HL-60 (cell line): ENCODE measurements around the gene NFE2L3.

ENCODE experiments used
- DNase-seq, 2 experiments: peaks; one replicate each; pipeline ENCODE4 v3.0.0-alpha.2; 2010 to 2020; ENCODE audit warnings: low read depth in 1 of 2, low spot score in 1 of 2
- H3K27ac ChIP-seq: fragments of 250-450 bp; sonication (Bioruptor Pico); replicated peaks from 2 replicates; pipeline ENCODE4 v1.5.1; 2020; ENCODE audit warnings: mild to moderate bottlenecking, moderate library complexity
- H3K27me3 ChIP-seq: fragments of 250-450 bp; sonication (Bioruptor Pico); 2 replicates; pipeline ENCODE4 v1.5.1; 2021; ENCODE audit warnings: mild to moderate bottlenecking, moderate library complexity; ENCODE audit not compliant: insufficient read depth, poor library complexity, severe bottlenecking
- H3K4me3 ChIP-seq: replicated peaks from 2 replicates; pipeline ENCODE4 v1.5.1; 2011; ENCODE audit warnings: mild to moderate bottlenecking, control low read depth, low read length; ENCODE audit not compliant: insufficient read depth
- CTCF ChIP-seq: IDR thresholded peaks from one replicate; pipeline ENCODE4 v1.5.1; 2011; ENCODE audit warnings: low read length, control low read depth, inconsistent platforms; ENCODE audit not compliant: insufficient read depth
- GABPA ChIP-seq: IDR thresholded peaks from 2 replicates; pipeline ENCODE4 v1.6.1; 2012; ENCODE audit warnings: low read depth
- POLR2AphosphoS5 ChIP-seq: IDR thresholded peaks from 2 replicates; pipeline ENCODE4 v1.6.1; 2012; ENCODE audit warnings: low read depth
- SPI1 ChIP-seq: IDR thresholded peaks from 2 replicates; pipeline ENCODE4 v1.6.1; 2012; ENCODE audit warnings: low read depth, mild to moderate bottlenecking, borderline replicate concordance
- TF ChIP-seq, protein P1 (sequence below): IDR thresholded peaks from 2 replicates; pipeline ENCODE4 v1.6.1; 2012; ENCODE audit warnings: low read depth; ENCODE audit not compliant: insufficient replicate concordance

The NFE2L3 gene

GRCh38 chr7:26180792-26181198 is 28.8 kb downstream of the NFE2L3 start:
- H3K27ac ChIP-seq, result no peak overlapping the region
- H3K27me3 ChIP-seq, result no peaks in the 10 kb centered on the region
- no peak for DNase-seq
- no peak for TF ChIP-seq GABPA
- TF ChIP-seq, protein P1, sequence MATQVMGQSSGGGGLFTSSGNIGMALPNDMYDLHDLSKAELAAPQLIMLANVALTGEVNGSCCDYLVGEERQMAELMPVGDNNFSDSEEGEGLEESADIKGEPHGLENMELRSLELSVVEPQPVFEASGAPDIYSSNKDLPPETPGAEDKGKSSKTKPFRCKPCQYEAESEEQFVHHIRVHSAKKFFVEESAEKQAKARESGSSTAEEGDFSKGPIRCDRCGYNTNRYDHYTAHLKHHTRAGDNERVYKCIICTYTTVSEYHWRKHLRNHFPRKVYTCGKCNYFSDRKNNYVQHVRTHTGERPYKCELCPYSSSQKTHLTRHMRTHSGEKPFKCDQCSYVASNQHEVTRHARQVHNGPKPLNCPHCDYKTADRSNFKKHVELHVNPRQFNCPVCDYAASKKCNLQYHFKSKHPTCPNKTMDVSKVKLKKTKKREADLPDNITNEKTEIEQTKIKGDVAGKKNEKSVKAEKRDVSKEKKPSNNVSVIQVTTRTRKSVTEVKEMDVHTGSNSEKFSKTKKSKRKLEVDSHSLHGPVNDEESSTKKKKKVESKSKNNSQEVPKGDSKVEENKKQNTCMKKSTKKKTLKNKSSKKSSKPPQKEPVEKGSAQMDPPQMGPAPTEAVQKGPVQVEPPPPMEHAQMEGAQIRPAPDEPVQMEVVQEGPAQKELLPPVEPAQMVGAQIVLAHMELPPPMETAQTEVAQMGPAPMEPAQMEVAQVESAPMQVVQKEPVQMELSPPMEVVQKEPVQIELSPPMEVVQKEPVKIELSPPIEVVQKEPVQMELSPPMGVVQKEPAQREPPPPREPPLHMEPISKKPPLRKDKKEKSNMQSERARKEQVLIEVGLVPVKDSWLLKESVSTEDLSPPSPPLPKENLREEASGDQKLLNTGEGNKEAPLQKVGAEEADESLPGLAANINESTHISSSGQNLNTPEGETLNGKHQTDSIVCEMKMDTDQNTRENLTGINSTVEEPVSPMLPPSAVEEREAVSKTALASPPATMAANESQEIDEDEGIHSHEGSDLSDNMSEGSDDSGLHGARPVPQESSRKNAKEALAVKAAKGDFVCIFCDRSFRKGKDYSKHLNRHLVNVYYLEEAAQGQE, result no peak
- no peak for TF ChIP-seq SPI1
- no peak for TF ChIP-seq CTCF
- no peak for TF ChIP-seq POLR2AphosphoS5
- H3K4me3 ChIP-seq, result no peak overlapping the region

DNA sequence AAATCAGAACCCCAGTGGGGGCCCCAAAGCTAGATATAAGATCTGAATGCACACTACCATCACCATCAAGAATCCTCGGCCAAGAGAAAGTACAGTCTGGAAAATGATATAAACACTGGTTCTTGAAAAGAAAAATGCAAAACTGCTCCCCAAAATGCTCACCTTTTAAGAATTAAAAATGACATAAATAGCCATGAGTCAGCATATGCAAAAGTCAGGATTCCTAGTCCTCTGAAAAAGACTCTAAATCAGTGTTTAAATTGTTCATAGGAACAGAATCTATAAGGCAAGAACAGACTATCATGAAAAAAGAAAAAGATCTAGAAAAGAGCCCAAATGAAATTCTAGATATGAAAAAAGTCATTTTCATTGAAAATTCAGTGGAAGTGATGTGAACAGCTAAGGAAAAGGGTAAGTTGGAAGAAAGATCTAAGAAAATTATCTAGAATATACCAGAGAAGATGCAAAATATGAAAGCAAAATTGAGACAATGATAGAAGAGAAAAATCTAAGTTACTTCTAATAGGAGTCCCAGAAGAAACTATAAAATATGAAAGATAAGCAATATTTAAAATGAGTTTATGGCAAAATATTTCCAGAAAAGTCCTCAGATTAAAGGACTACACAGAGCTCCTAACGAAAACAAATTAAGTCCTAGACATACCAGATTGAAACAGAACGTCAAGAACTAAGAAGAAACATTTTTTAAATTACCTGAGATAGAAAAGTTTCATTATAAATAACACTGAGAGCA is 29.7 kb downstream of the NFE2L3 start:
- no peak overlapping the region for H3K4me3 ChIP-seq
- TF ChIP-seq POLR2AphosphoS5 (no peak), SPI1 (no peak), GABPA (no peak), CTCF (no peak)
- TF ChIP-seq, protein P1, result no peak
- H3K27ac ChIP-seq, result no peak overlapping the region
- no peaks in the 10 kb centered on the region for H3K27me3 ChIP-seq
- no peak for DNase-seq

- H3K4me3 ChIP-seq, result no peak overlapping the region
- H3K27ac ChIP-seq, result no peak overlapping the region
- peak in 1 of 2 experiments; percentile 14 for DNase-seq
- no peaks in the 10 kb centered on the region for H3K27me3 ChIP-seq
- TF ChIP-seq GABPA, result no peak
- TF ChIP-seq, protein P1, result no peak
- TF ChIP-seq SPI1, result no peak
- TF ChIP-seq CTCF, result no peak
- TF ChIP-seq POLR2AphosphoS5, result no peak
These were observed 30.3 kb downstream of the NFE2L3 start for GRCh38 chr7:26182283-26182682.
